Esophagus muscularis mucosa (tissue), 4 donors: ENCODE data around the gene MYO1E. TPM values are rescaled to one million over a fixed set of nuclear protein-coding genes. Genes with fewer than 3 reads are reported as not detected.

ENCODE experiments used
- DNase-seq: peaks from one replicate; pipeline ENCODE4 v3.0.0-alpha.2; 2017; ENCODE audit errors: extremely low spot score
- H3K27ac ChIP-seq, 4 donors: fragments of 200-600 bp; sonication (generic); replicated peaks in 1 of 4; 1 replicate in 3 of 4; 2 replicates in 1 of 4; pipeline ENCODE4 v1.5.1; 2016 to 2019; ENCODE audit warnings: mild to moderate bottlenecking in 1 of 4
- H3K27me3 ChIP-seq, 4 donors: fragments of 200-600 bp; sonication (generic); one replicate each; pipeline versions ENCODE4 v1.5.1 to v1.6.0; 2016 to 2019
- H3K36me3 ChIP-seq, 4 donors: fragments of 200-600 bp; sonication (generic); one replicate each; pipeline ENCODE4 v1.5.1; 2016 to 2019
- H3K4me1 ChIP-seq, 4 donors: fragments of 200-600 bp; sonication (generic); one replicate each; pipeline ENCODE4 v1.5.1; 2016 to 2019
- H3K4me3 ChIP-seq, 4 donors: fragments of 200-600 bp; sonication (generic); 1 replicate in 2 of 4; 2 replicates in 2 of 4; pipeline ENCODE4 v1.5.1; 2016 to 2019; ENCODE audit warnings: mild to moderate bottlenecking in 4 of 4, moderate library complexity in 1 of 4
- H3K9me3 ChIP-seq, 4 donors: fragments of 200-600 bp; sonication (generic); 1 replicate in 3 of 4; 2 replicates in 1 of 4; pipeline ENCODE4 v1.5.1; 2016 to 2019
- EP300 ChIP-seq: sonication (generic); formaldehyde crosslinking; IDR thresholded peaks from one replicate; pipeline ENCODE4 v1.6.1; 2017; ENCODE audit warnings: antibody characterized with exemption
- POLR2A ChIP-seq: fragments of 450-650 bp; IDR thresholded peaks from one replicate; pipeline ENCODE4 v1.6.1; 2017; ENCODE audit warnings: antibody characterized with exemption, moderate library complexity, mild to moderate bottlenecking, low read depth
- POLR2AphosphoS5 ChIP-seq, 2 donors: sonication (generic); formaldehyde crosslinking; IDR thresholded peaks; one replicate each; pipeline ENCODE4 v1.6.1; 2017; ENCODE audit warnings: antibody characterized with exemption in 2 of 2
- WGBS: methylation state at CpG from one replicate; pipeline ENCODE4 v1.1.5; 2018; 5-methylcytosine and 5-hydroxymethylcytosine counted together
- intact Hi-C: fragments of 100-400 bp; cut with DNase I; formaldehyde crosslinking; loops from one replicate; pipeline ENCODE4 v1.15.1; 2023
- total RNA-seq, 4 donors: library from RNA; depleted of rRNA; stranded (reverse); fragments of >200 nt; gene quantifications; one replicate each; pipeline versions ENCODE4 v1.1.0 to v1.2.1, GENCODE V29; 2016
- TF ChIP-seq, protein P1 (sequence below), 3 experiments: fragments of 200-600 bp in 2 of 3; fragments of 450-650 bp in 1 of 3; sonication (generic) in 2 of 3; IDR thresholded peaks; one replicate each; pipeline ENCODE4 v1.5.1; 2017 to 2019; ENCODE audit warnings: antibody characterized with exemption in 3 of 3, mild to moderate bottlenecking in 2 of 3, moderate library complexity in 1 of 3

MYO1E gene
- total RNA-seq, 4 donors from 2014 or later: 32.7 to 39.9 (median 37.6) TPM

DNA sequence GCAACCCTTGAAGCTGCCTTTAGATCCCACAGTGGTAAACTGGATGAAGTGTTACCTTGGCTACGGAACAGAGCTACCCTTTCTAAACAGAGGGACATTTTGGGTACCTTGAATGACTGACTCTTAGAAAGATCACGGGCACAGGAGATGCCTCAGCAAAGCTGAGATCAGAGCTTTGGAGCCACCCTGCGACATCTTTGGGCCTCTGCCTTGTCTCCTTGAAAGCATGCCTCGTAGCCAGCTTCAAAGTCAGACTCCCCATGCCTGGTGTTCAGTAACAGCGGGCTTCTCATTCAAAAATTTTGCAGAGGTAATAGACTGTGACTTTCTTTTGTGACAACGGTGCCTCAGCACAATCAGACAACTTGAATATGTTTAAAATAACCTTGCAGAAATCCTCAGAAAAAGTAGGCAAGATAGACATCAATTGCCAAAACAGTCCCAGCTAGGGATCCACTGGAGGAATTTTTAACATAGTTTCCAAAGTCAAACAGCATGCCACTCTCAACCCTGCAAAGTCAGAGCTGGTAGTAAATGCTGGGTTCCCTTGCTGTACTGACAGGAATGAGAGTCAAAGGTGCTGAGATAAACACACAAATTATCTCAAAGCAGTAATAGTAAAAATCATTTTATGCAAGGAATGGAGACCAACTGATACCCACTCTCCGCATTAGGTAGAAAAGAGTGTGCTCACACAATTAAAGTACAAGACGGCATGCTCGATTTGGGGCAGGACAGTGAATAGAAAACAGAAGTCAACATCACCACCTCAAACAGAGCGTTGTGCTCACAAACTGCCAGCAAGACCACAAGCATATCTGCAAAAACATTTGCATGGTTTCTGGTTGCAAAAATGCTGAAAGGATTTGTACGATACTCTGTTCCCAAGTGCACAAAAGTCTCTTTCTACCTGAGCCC lies 82.1 kb downstream of the MYO1E start:
- 78% methylated on average over 9 of the region's 11 CpGs for WGBS
- TF ChIP-seq POLR2A: no peak
- TF ChIP-seq EP300: no peak
- TF ChIP-seq, protein P1, sequence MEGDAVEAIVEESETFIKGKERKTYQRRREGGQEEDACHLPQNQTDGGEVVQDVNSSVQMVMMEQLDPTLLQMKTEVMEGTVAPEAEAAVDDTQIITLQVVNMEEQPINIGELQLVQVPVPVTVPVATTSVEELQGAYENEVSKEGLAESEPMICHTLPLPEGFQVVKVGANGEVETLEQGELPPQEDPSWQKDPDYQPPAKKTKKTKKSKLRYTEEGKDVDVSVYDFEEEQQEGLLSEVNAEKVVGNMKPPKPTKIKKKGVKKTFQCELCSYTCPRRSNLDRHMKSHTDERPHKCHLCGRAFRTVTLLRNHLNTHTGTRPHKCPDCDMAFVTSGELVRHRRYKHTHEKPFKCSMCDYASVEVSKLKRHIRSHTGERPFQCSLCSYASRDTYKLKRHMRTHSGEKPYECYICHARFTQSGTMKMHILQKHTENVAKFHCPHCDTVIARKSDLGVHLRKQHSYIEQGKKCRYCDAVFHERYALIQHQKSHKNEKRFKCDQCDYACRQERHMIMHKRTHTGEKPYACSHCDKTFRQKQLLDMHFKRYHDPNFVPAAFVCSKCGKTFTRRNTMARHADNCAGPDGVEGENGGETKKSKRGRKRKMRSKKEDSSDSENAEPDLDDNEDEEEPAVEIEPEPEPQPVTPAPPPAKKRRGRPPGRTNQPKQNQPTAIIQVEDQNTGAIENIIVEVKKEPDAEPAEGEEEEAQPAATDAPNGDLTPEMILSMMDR (IDR thresholded peaks at IDR 0.05): no peak
- TF ChIP-seq POLR2AphosphoS5 (IDR thresholded peaks at IDR 0.05): no peak
- no peaks in the 10 kb centered on the region for H3K27me3 ChIP-seq
- H3K9me3 ChIP-seq: no peaks in the 10 kb centered on the region
- no peak for DNase-seq
- H3K36me3 ChIP-seq: no peaks in the 10 kb centered on the region
- intact Hi-C loops: no loop called here
- peaks cover 36 to 49% (median 40%) of the 10 kb centered on the region in 4 donors for H3K4me1 ChIP-seq
- H3K27ac ChIP-seq: peak overlapping the region in 1 of 4 donors; percentile 45
- H3K4me3 ChIP-seq: no peak overlapping the region

GRCh38 chr15:59289574-59289973 lies 83.1 kb downstream of the MYO1E start:
- H3K4me1 ChIP-seq: peaks cover 26 to 40% (median 30%) of the 10 kb centered on the region in 4 donors
- intact Hi-C loops: no loop called here
- no peak overlapping the region for H3K4me3 ChIP-seq
- H3K36me3 ChIP-seq: no peaks in the 10 kb centered on the region
- H3K27me3 ChIP-seq: no peaks in the 10 kb centered on the region
- DNase-seq: no peak
- TF ChIP-seq POLR2AphosphoS5 (IDR thresholded peaks at IDR 0.05): no peak
- TF ChIP-seq, protein P1 (IDR thresholded peaks at IDR 0.05): no peak
- TF ChIP-seq POLR2A: no peak
- TF ChIP-seq EP300: no peak
- H3K9me3 ChIP-seq: no peaks in the 10 kb centered on the region
- H3K27ac ChIP-seq: no peak overlapping the region

GRCh38 chr15:59283717-59284391 lies 88.8 kb downstream of the MYO1E start:
- Histone ChIP-seq H3K4me3 (no peak overlapping the region), H3K36me3 (no peaks in the 10 kb centered on the region), H3K27ac (no peak overlapping the region), H3K27me3 (no peaks in the 10 kb centered on the region), H3K4me1 (peaks cover 0 to 4% (median under 1%) of the 10 kb centered on the region in 4 donors), H3K9me3 (no peaks in the 10 kb centered on the region)
- 95% methylated on average over 7 of the region's 7 CpGs for WGBS
- TF ChIP-seq POLR2AphosphoS5 (IDR thresholded peaks at IDR 0.05): no peak
- no peak for TF ChIP-seq EP300
- TF ChIP-seq POLR2A: no peak
- TF ChIP-seq, protein P1 (IDR thresholded peaks at IDR 0.05): no peak
- intact Hi-C loops: no loop called here
- no peak for DNase-seq

DNA sequence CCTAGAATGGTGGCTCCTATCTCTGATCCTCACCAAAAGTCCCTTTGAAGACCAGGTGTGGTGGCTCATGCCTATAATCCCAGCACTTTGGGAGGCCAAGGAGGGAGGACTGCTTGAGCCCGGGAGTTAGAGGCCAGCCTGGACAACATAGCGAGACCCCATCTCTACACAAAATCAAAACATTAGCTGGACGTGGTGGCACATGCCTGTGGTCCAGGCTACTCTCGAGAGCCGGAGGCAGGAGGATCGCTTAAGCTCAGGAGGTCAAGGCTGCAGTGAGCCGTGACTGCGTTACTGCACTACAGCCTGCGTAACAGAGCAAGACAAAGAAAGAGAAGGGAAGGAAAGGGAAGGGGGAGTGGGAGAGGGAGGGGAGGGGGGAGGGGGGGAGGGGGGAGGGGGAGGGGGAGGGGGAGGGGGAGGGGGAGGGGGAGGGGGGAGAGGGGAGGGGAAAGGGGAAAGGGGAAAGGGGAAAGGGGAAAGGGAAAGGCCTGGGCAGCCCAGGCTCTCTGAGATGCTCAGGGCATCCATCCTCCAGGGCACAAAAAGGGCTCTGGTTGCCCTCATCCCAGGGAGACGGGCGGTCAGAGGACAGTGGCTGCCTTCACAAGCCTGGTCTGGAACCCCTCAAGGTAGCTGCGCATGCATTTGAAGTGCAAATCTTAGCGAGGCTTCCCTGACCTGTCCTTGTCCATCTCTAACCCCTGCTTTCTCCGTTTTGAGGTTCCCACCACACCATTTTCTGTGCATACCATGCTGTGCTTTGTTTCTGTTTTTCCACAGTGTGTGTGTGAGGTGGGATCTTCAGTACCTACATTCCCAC lies 89.9 kb downstream of the MYO1E start:
- TF ChIP-seq POLR2A: no peak
- no peak for TF ChIP-seq POLR2AphosphoS5 (IDR thresholded peaks at IDR 0.05)
- TF ChIP-seq, protein P1 (IDR thresholded peaks at IDR 0.05): no peak
- TF ChIP-seq EP300: no peak
- intact Hi-C loops: no loop called here
- no peaks in the 10 kb centered on the region for H3K27me3 ChIP-seq
- H3K9me3 ChIP-seq: no peaks in the 10 kb centered on the region
- no peak for DNase-seq
- WGBS: 93% methylated on average over 14 of the region's 14 CpGs
- H3K4me3 ChIP-seq: no peak overlapping the region
- no peaks in the 10 kb centered on the region for H3K36me3 ChIP-seq
- H3K4me1 ChIP-seq: peaks cover 0 to 4% (median 0%) of the 10 kb centered on the region in 4 donors
- H3K27ac ChIP-seq: no peak overlapping the region
